ENCODE measurements around the gene C7orf57. TPM values are rescaled to one million over a fixed set of nuclear protein-coding genes. Genes with fewer than 3 reads are reported as not detected.

The C7orf57 gene
- total RNA-seq, 2 donors from 2014 or later: 0.34 TPM; not detected in 1

DNA sequence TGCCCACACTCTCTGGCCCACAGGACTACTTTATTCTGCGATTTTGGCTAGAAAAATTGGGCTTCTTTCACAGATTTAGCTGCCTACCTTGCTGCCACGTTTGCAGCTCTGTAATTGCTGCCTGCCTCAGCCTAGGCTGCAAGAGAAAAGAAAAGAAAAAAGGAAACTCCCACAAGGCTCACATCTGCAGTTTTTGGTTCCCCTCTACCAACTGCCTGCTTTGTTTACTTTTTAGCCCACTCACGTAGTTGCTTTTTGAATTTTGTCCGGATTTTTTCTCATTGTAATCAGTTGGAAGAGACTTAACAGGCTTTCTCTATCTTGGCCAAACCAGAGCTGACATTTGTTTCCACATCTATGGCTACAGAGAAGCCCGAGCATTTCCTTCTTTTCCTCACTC lies 30.7 kb upstream of the C7orf57 start:
- intact Hi-C loops (cut with DNase I): no loop called here
- H3K27me3 ChIP-seq (replicated peaks; ENCODE audit: insufficient read depth): no peaks in the 10 kb centered on the region
- DNase-seq (ENCODE audit: low spot score): no peak
- H3K27ac ChIP-seq: no peak overlapping the region
- H3K4me1 ChIP-seq (replicated peaks): no peaks in the 10 kb centered on the region
- WGBS: 32% methylated on average over 5 of the region's 5 CpGs
- no peaks in the 10 kb centered on the region for H3K36me3 ChIP-seq
- no peak for TF ChIP-seq POLR2A (IDR thresholded peaks at IDR 0.05)
- no peak for TF ChIP-seq POLR2AphosphoS5 (IDR thresholded peaks at IDR 0.05)
- TF ChIP-seq, protein P1, sequence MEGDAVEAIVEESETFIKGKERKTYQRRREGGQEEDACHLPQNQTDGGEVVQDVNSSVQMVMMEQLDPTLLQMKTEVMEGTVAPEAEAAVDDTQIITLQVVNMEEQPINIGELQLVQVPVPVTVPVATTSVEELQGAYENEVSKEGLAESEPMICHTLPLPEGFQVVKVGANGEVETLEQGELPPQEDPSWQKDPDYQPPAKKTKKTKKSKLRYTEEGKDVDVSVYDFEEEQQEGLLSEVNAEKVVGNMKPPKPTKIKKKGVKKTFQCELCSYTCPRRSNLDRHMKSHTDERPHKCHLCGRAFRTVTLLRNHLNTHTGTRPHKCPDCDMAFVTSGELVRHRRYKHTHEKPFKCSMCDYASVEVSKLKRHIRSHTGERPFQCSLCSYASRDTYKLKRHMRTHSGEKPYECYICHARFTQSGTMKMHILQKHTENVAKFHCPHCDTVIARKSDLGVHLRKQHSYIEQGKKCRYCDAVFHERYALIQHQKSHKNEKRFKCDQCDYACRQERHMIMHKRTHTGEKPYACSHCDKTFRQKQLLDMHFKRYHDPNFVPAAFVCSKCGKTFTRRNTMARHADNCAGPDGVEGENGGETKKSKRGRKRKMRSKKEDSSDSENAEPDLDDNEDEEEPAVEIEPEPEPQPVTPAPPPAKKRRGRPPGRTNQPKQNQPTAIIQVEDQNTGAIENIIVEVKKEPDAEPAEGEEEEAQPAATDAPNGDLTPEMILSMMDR (IDR thresholded peaks at IDR 0.05): no peak
- H3K9me3 ChIP-seq: no peaks in the 10 kb centered on the region
- no peak overlapping the region for H3K4me3 ChIP-seq

DNA sequence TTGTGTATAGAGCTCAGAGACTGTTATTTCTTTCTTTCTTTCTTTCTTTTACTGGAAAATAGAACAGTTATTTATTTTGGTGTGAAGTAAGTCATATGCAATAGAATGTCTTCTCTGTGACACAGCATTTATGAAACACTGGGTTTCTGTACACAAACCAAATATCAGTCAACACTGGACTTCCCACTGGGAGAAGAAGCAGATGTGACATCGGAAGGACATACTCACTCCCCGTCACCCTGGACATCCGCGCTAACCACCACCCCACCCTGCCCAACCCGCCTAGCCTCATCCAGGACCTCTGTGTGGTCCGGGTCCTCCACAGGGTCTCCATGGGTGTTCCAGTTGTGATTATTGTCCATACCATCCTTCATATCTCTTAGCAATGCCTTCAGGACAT lies 28.5 kb upstream of the C7orf57 start:
- Histone ChIP-seq H3K36me3 (no peaks in the 10 kb centered on the region), H3K9me3 (no peaks in the 10 kb centered on the region), H3K4me1 (replicated peaks) (no peaks in the 10 kb centered on the region), H3K4me3 (no peak overlapping the region), H3K27me3 (replicated peaks; ENCODE audit: insufficient read depth) (no peaks in the 10 kb centered on the region), H3K27ac (no peak overlapping the region)
- TF ChIP-seq, protein P1 (IDR thresholded peaks at IDR 0.05): no peak
- no peak for TF ChIP-seq POLR2A (IDR thresholded peaks at IDR 0.05)
- no peak for TF ChIP-seq POLR2AphosphoS5 (IDR thresholded peaks at IDR 0.05)
- WGBS: 81% methylated on average over 6 of the region's 6 CpGs
- no peak for DNase-seq (ENCODE audit: low spot score)
- intact Hi-C loops (cut with DNase I): no loop called here

DNA sequence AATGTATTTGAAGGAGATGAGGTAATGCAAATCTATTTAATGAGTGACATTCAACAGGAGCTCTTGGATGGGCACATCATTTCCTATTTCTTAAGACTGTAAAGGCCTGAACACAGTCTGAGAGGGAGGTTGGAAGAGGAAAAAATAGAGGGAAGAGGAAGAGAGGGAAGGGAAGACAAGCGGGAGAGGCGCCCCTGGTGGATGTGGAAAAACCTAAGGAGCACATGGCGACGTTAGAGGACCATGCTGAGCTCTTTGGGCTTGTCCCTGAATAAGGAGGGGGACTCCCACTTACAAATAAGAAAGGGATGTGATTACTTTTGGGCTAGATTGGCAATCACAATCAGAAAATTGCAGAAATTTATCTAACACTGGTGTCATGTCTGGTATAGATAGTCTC lies 26.1 kb upstream of the C7orf57 start:
- Histone ChIP-seq H3K9me3 (no peaks in the 10 kb centered on the region), H3K4me3 (no peak overlapping the region), H3K4me1 (replicated peaks) (no peaks in the 10 kb centered on the region), H3K27ac (no peak overlapping the region), H3K27me3 (replicated peaks; ENCODE audit: insufficient read depth) (no peaks in the 10 kb centered on the region), H3K36me3 (no peaks in the 10 kb centered on the region)
- TF ChIP-seq POLR2AphosphoS5 (IDR thresholded peaks at IDR 0.05) (no peak), POLR2A (IDR thresholded peaks at IDR 0.05) (no peak)
- TF ChIP-seq, protein P1 (IDR thresholded peaks at IDR 0.05): no peak
- intact Hi-C loops (cut with DNase I): no loop called here
- DNase-seq (ENCODE audit: low spot score): no peak
- WGBS: 76% methylated on average over 4 of the region's 4 CpGs

DNA sequence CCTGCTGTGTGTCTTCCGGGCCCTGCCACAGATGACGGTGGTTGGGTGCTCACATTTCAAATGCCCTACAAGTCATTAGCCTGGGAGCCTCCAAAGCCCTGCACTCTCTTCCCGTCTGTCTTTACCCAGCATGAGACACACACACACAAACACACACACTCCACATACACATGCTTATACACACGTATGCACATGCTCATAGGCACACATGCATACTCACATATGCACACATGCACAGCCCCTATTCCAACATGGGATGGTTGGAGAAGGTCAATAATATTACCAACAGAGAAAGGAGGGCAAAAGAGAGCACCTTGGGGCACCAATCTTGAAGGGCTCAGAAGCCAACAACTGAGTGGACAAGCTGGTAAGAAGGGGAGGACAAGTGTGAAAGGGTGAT lies 25.4 kb upstream of the C7orf57 start:
- TF ChIP-seq POLR2AphosphoS5 (IDR thresholded peaks at IDR 0.05): no peak
- no peak for TF ChIP-seq POLR2A (IDR thresholded peaks at IDR 0.05)
- TF ChIP-seq, protein P1 (IDR thresholded peaks at IDR 0.05): no peak
- H3K36me3 ChIP-seq: no peaks in the 10 kb centered on the region
- 85% methylated on average over 4 of the region's 4 CpGs for WGBS
- no peaks in the 10 kb centered on the region for H3K9me3 ChIP-seq
- H3K27ac ChIP-seq: no peak overlapping the region
- DNase-seq (ENCODE audit: low spot score): no peak
- H3K27me3 ChIP-seq (replicated peaks; ENCODE audit: insufficient read depth): no peaks in the 10 kb centered on the region
- H3K4me3 ChIP-seq: no peak overlapping the region
- H3K4me1 ChIP-seq (replicated peaks): no peaks in the 10 kb centered on the region
- intact Hi-C loops (cut with DNase I): no loop called here

DNA sequence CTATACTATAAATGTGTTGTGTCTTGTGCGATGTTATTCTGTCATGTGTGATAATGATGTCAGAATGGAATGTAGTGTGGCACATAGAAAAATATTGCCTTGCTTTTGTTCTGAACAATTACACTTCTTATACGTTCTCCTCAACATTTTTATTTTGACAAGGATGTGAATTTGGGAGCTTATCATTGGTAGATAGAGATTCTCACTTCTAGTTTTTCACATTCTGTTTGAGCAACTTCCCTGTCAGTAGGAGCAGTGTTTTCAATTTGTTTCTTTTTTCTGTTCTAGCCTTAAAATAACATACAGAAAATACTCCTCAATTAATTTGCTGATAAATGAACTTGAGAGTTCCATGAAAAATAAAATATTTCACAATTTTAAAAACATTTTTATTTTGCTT lies 24.0 kb upstream of the C7orf57 start:
- Histone ChIP-seq H3K27me3 (replicated peaks; ENCODE audit: insufficient read depth) (no peaks in the 10 kb centered on the region), H3K36me3 (no peaks in the 10 kb centered on the region), H3K4me1 (replicated peaks) (no peaks in the 10 kb centered on the region), H3K9me3 (no peaks in the 10 kb centered on the region), H3K4me3 (no peak overlapping the region), H3K27ac (no peak overlapping the region)
- intact Hi-C loops (cut with DNase I): no loop called here
- TF ChIP-seq POLR2AphosphoS5 (IDR thresholded peaks at IDR 0.05): no peak
- TF ChIP-seq POLR2A (IDR thresholded peaks at IDR 0.05): no peak
- TF ChIP-seq, protein P1 (IDR thresholded peaks at IDR 0.05): no peak
- WGBS: 48% methylated on average over 2 of the region's 2 CpGs
- DNase-seq (ENCODE audit: low spot score): no peak
